Measurements from ENCODE around the gene KCNQ1.

KCNQ1 gene

GRCh38 chr11:2886191-2886894 lies 441.5 kb downstream of the KCNQ1 start:
- DNase-seq (ENCODE audit: low read depth), result no peak

GRCh38 chr11:2886936-2887335 lies 442.1 kb downstream of the KCNQ1 start:
- no peak for DNase-seq (ENCODE audit: low read depth)

GRCh38 chr11:2887515-2888195 lies 442.8 kb downstream of the KCNQ1 start:
- no peak for DNase-seq (ENCODE audit: low read depth)

GRCh38 chr11:2888266-2888968 lies 443.6 kb downstream of the KCNQ1 start:
- peak; percentile 80 for DNase-seq (ENCODE audit: low read depth)

- no peak for DNase-seq (ENCODE audit: low read depth)
Measured at GRCh38 chr11:2889362-2890273, 444.8 kb downstream of the KCNQ1 start.

- DNase-seq (ENCODE audit: low read depth), result no peak
Measured at GRCh38 chr11:2890466-2891294, 445.9 kb downstream of the KCNQ1 start.

GRCh38 chr11:2891326-2892214 lies 446.8 kb downstream of the KCNQ1 start:
- DNase-seq (ENCODE audit: low read depth), result no peak

- peak; percentile 44 for DNase-seq (ENCODE audit: low read depth)
Measured at GRCh38 chr11:2892215-2892966, 447.6 kb downstream of the KCNQ1 start.

GRCh38 chr11:2892967-2893528 lies 448.2 kb downstream of the KCNQ1 start:
- DNase-seq (ENCODE audit: low read depth), result no peak

- no peak for DNase-seq (ENCODE audit: low read depth)
Measured at GRCh38 chr11:2893935-2894334, 449.1 kb downstream of the KCNQ1 start.

GRCh38 chr11:2896047-2896446 lies 451.2 kb downstream of the KCNQ1 start:
- DNase-seq (ENCODE audit: low read depth), result no peak

- no peak for DNase-seq (ENCODE audit: low read depth)
Measured at GRCh38 chr11:2897048-2897447, 452.2 kb downstream of the KCNQ1 start.

GRCh38 chr11:2898366-2899079 lies 453.7 kb downstream of the KCNQ1 start:
- DNase-seq (ENCODE audit: low read depth), result peak; percentile 39
